ENCODE data around the gene STPG4. TPM values are rescaled to one million over a fixed set of nuclear protein-coding genes. Genes with fewer than 3 reads are reported as not detected.

The STPG4 gene
- polyA plus RNA-seq, 1 of the 3 experiments (the other 2 are of a cell fraction): 0.20 TPM

- Histone ChIP-seq H3K4me1 (ENCODE audit: control insufficient read depth in 1 of 2, insufficient read depth in 2 of 2, low read depth in 1 of 2, low read length in 1 of 2) (no peaks in the 10 kb centered on the region), H3F3A (replicated peaks; ENCODE audit: insufficient read depth) (peaks cover 36% of the 10 kb centered on the region), H2AFZ (ENCODE audit: low read depth) (no peak overlapping the region), H3K4me3 (ENCODE audit: low read depth in 2 of 2, low read length in 1 of 2) (no peak overlapping the region), H3K27ac (ENCODE audit: low read depth in 2 of 2, low read length in 1 of 2) (no peak overlapping the region), H3K9me2 (no peaks in the 10 kb centered on the region), H3K9me3 (no peaks in the 10 kb centered on the region), H3K79me2 (ENCODE audit: insufficient read depth) (no peaks in the 10 kb centered on the region; the same call in 1 of the 2 replicates), H3K4me2 (no peak overlapping the region), H3K36me3 (replicated peaks in 1 of 2; ENCODE audit: control insufficient read depth in 1 of 2, insufficient read depth in 2 of 2, low read length in 1 of 2) (peaks cover 50 to 83% of the 10 kb centered on the region in 2 experiments), H3K27me3 (ENCODE audit: insufficient read depth) (no peaks in the 10 kb centered on the region), H4K20me1 (ENCODE audit: insufficient read depth) (no peaks in the 10 kb centered on the region), H3K9ac (no peak overlapping the region)
- ChIA-PET CTCF (no interaction called here), POLR2A (no interaction called here)
- no peak for DNase-seq
- 96% methylated on average over 1 of the region's 1 CpG for WGBS (ENCODE audit: low lambda C conversion rate)
- no peak for TF ChIP-seq EP300 (IDR thresholded peaks at IDR 0.05; ENCODE audit: borderline replicate concordance in 1 of 2, low read depth in 1 of 2, low read length in 1 of 2)
- TF ChIP-seq, protein P1, sequence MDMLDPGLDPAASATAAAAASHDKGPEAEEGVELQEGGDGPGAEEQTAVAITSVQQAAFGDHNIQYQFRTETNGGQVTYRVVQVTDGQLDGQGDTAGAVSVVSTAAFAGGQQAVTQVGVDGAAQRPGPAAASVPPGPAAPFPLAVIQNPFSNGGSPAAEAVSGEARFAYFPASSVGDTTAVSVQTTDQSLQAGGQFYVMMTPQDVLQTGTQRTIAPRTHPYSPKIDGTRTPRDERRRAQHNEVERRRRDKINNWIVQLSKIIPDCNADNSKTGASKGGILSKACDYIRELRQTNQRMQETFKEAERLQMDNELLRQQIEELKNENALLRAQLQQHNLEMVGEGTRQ (IDR thresholded peaks at IDR 0.05; ENCODE audit: borderline replicate concordance, low read depth, low read length): no peak
- no peak for TF ChIP-seq CTCF (IDR thresholded peaks at IDR 0.05)
- no peak for TF ChIP-seq RFX5 (IDR thresholded peaks at IDR 0.05; ENCODE audit: low read length)
- TF ChIP-seq RXRA (IDR thresholded peaks at IDR 0.05; ENCODE audit: borderline replicate concordance, low read depth): no peak
- TF ChIP-seq, protein P2, sequence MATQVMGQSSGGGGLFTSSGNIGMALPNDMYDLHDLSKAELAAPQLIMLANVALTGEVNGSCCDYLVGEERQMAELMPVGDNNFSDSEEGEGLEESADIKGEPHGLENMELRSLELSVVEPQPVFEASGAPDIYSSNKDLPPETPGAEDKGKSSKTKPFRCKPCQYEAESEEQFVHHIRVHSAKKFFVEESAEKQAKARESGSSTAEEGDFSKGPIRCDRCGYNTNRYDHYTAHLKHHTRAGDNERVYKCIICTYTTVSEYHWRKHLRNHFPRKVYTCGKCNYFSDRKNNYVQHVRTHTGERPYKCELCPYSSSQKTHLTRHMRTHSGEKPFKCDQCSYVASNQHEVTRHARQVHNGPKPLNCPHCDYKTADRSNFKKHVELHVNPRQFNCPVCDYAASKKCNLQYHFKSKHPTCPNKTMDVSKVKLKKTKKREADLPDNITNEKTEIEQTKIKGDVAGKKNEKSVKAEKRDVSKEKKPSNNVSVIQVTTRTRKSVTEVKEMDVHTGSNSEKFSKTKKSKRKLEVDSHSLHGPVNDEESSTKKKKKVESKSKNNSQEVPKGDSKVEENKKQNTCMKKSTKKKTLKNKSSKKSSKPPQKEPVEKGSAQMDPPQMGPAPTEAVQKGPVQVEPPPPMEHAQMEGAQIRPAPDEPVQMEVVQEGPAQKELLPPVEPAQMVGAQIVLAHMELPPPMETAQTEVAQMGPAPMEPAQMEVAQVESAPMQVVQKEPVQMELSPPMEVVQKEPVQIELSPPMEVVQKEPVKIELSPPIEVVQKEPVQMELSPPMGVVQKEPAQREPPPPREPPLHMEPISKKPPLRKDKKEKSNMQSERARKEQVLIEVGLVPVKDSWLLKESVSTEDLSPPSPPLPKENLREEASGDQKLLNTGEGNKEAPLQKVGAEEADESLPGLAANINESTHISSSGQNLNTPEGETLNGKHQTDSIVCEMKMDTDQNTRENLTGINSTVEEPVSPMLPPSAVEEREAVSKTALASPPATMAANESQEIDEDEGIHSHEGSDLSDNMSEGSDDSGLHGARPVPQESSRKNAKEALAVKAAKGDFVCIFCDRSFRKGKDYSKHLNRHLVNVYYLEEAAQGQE (IDR thresholded peaks at IDR 0.05; ENCODE audit: low read depth, low read length): no peak
- no peak for TF ChIP-seq TAF1 (IDR thresholded peaks at IDR 0.05; ENCODE audit: borderline replicate concordance, low read depth, low read length)
- no peak for TF ChIP-seq NFIC (IDR thresholded peaks at IDR 0.05; ENCODE audit: borderline replicate concordance)
- no peak for TF ChIP-seq RAD21 (IDR thresholded peaks at IDR 0.05; ENCODE audit: low read length)
- no peak for TF ChIP-seq FOXJ3 (CRISPR knock-in tag; IDR thresholded peaks at IDR 0.05)
- TF ChIP-seq GATA2 (CRISPR knock-in tag; IDR thresholded peaks at IDR 0.05): no peak
- TF ChIP-seq YY1 (IDR thresholded peaks at IDR 0.05; ENCODE audit: low read depth): no peak
- no peak for TF ChIP-seq SMC3 (IDR thresholded peaks at IDR 0.05; ENCODE audit: low read depth, low read length)
These were observed 9.6 kb downstream of the STPG4 start for GRCh38 chr2:47145466-47145865.

Data from SK-N-SH (cell line).